Esophagus muscularis mucosa (tissue), 4 donors: ENCODE data around the gene XYLB. TPM values are rescaled to one million over a fixed set of nuclear protein-coding genes. Genes with fewer than 3 reads are reported as not detected.

Experiments used
- DNase-seq: peaks from one replicate; pipeline ENCODE4 v3.0.0-alpha.2; 2017; ENCODE audit errors: extremely low spot score
- H3K27ac ChIP-seq, 4 donors: fragments of 200-600 bp; sonication (generic); replicated peaks in 1 of 4; 1 replicate in 3 of 4; 2 replicates in 1 of 4; pipeline ENCODE4 v1.5.1; 2016 to 2019; ENCODE audit warnings: mild to moderate bottlenecking in 1 of 4
- H3K27me3 ChIP-seq, 4 donors: fragments of 200-600 bp; sonication (generic); one replicate each; pipeline versions ENCODE4 v1.5.1 to v1.6.0; 2016 to 2019
- H3K36me3 ChIP-seq, 4 donors: fragments of 200-600 bp; sonication (generic); one replicate each; pipeline ENCODE4 v1.5.1; 2016 to 2019
- H3K4me1 ChIP-seq, 4 donors: fragments of 200-600 bp; sonication (generic); one replicate each; pipeline ENCODE4 v1.5.1; 2016 to 2019
- H3K4me3 ChIP-seq, 4 donors: fragments of 200-600 bp; sonication (generic); 1 replicate in 2 of 4; 2 replicates in 2 of 4; pipeline ENCODE4 v1.5.1; 2016 to 2019; ENCODE audit warnings: mild to moderate bottlenecking in 4 of 4, moderate library complexity in 1 of 4
- H3K9me3 ChIP-seq, 4 donors: fragments of 200-600 bp; sonication (generic); 1 replicate in 3 of 4; 2 replicates in 1 of 4; pipeline ENCODE4 v1.5.1; 2016 to 2019
- EP300 ChIP-seq: sonication (generic); formaldehyde crosslinking; IDR thresholded peaks from one replicate; pipeline ENCODE4 v1.6.1; 2017; ENCODE audit warnings: antibody characterized with exemption
- POLR2A ChIP-seq: fragments of 450-650 bp; IDR thresholded peaks from one replicate; pipeline ENCODE4 v1.6.1; 2017; ENCODE audit warnings: antibody characterized with exemption, moderate library complexity, mild to moderate bottlenecking, low read depth
- POLR2AphosphoS5 ChIP-seq, 2 donors: sonication (generic); formaldehyde crosslinking; IDR thresholded peaks; one replicate each; pipeline ENCODE4 v1.6.1; 2017; ENCODE audit warnings: antibody characterized with exemption in 2 of 2
- WGBS: methylation state at CpG from one replicate; pipeline ENCODE4 v1.1.5; 2018; 5-methylcytosine and 5-hydroxymethylcytosine counted together
- intact Hi-C: fragments of 100-400 bp; cut with DNase I; formaldehyde crosslinking; loops from one replicate; pipeline ENCODE4 v1.15.1; 2023
- total RNA-seq, 4 donors: library from RNA; depleted of rRNA; stranded (reverse); fragments of >200 nt; gene quantifications; one replicate each; pipeline versions ENCODE4 v1.1.0 to v1.2.1, GENCODE V29; 2016
- TF ChIP-seq, protein P1 (sequence below), 3 experiments: fragments of 200-600 bp in 2 of 3; fragments of 450-650 bp in 1 of 3; sonication (generic) in 2 of 3; IDR thresholded peaks; one replicate each; pipeline ENCODE4 v1.5.1; 2017 to 2019; ENCODE audit warnings: antibody characterized with exemption in 3 of 3, mild to moderate bottlenecking in 2 of 3, moderate library complexity in 1 of 3

Gene XYLB
- total RNA-seq, 4 donors from 2014 or later: 0.65 to 2.5 (median 1.2) TPM

GRCh38 chr3:38323060-38323459 is 23.5 kb upstream of the XYLB start:
- intact Hi-C loops: no loop called here
- Histone ChIP-seq H3K4me3 (no peak overlapping the region), H3K4me1 (no peaks in the 10 kb centered on the region), H3K27me3 (peaks cover 0 to 8% (median 0%) of the 10 kb centered on the region in 4 donors), H3K9me3 (peaks cover 0 to 5% (median 0%) of the 10 kb centered on the region in 4 donors), H3K36me3 (no peaks in the 10 kb centered on the region), H3K27ac (no peak overlapping the region)
- DNase-seq: peak; percentile 55
- TF ChIP-seq POLR2AphosphoS5 (IDR thresholded peaks at IDR 0.05): no peak
- no peak for TF ChIP-seq POLR2A
- TF ChIP-seq, protein P1, sequence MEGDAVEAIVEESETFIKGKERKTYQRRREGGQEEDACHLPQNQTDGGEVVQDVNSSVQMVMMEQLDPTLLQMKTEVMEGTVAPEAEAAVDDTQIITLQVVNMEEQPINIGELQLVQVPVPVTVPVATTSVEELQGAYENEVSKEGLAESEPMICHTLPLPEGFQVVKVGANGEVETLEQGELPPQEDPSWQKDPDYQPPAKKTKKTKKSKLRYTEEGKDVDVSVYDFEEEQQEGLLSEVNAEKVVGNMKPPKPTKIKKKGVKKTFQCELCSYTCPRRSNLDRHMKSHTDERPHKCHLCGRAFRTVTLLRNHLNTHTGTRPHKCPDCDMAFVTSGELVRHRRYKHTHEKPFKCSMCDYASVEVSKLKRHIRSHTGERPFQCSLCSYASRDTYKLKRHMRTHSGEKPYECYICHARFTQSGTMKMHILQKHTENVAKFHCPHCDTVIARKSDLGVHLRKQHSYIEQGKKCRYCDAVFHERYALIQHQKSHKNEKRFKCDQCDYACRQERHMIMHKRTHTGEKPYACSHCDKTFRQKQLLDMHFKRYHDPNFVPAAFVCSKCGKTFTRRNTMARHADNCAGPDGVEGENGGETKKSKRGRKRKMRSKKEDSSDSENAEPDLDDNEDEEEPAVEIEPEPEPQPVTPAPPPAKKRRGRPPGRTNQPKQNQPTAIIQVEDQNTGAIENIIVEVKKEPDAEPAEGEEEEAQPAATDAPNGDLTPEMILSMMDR (IDR thresholded peaks at IDR 0.05): no peak
- no peak for TF ChIP-seq EP300
- 100% methylated on average over 1 of the region's 1 CpG for WGBS

DNA sequence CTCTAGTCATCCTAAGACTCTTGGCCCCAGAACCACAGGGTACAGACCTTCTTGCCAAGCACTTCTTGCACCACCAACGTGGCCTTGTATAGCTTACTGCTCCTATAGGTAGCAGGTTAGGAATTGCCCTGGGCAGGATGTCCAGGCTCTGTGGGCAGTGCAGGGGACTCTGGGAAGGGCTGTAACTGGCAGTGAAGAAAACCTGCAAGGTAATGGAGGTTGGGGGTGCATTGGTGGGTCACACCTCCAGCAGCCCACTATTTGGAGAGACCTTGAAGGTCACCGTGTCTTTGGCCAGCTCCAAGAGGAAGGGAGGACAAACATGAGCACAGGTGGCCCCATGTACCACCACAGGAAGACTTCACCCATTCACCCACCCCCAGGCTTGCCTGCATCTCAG is 21.3 kb upstream of the XYLB start:
- Histone ChIP-seq H3K27ac (no peak overlapping the region), H3K9me3 (peaks cover 0 to 5% (median 0%) of the 10 kb centered on the region in 4 donors), H3K27me3 (peaks cover 0 to 8% (median 0%) of the 10 kb centered on the region in 4 donors), H3K4me1 (no peaks in the 10 kb centered on the region), H3K36me3 (no peaks in the 10 kb centered on the region), H3K4me3 (no peak overlapping the region)
- WGBS: 100% methylated on average over 1 of the region's 2 CpGs
- peak; percentile 86 for DNase-seq
- TF ChIP-seq POLR2A (no peak), EP300 (no peak), POLR2AphosphoS5 (IDR thresholded peaks at IDR 0.05) (no peak)
- TF ChIP-seq, protein P1 (IDR thresholded peaks at IDR 0.05): no peak
- intact Hi-C loops: no loop called here

DNA sequence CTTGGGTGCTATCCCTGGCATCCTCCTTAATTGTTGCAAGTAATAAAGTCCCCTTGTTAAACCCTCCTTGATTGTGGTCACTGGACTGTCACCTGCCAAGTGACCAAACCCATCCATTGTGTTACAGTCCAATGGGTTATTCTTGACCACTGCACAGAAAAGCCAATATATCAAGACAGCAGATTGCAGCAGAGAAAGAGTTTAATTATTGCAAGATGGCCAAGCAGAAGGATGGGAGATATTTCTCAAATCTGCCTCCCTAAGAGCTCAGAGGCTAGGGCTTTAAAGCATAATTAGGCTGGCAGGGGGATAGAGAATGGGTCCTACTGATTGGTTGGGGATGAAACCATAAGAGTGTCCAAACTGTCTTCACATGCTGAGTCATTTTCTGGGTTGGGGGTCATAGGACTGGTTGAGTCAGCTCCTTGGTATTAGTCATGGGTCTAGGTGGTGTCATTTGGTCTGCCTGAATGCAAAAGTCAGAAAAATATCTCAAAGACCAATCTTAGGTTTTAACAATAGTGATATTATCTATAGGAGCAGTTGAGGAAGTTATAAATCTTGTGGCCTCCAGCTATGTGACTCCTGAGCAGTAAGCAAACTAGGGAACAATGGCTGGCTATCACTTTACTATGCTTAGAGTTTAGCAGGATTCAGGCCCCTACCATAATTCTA is 19.1 kb upstream of the XYLB start:
- peak; percentile 70 for DNase-seq
- H3K36me3 ChIP-seq: no peaks in the 10 kb centered on the region
- intact Hi-C loops: no loop called here
- H3K9me3 ChIP-seq: no peaks in the 10 kb centered on the region
- H3K27me3 ChIP-seq: peaks cover 0 to 8% (median 0%) of the 10 kb centered on the region in 4 donors
- TF ChIP-seq POLR2AphosphoS5 (IDR thresholded peaks at IDR 0.05) (no peak), POLR2A (no peak), EP300 (no peak)
- TF ChIP-seq, protein P1 (IDR thresholded peaks at IDR 0.05): no peak
- H3K4me1 ChIP-seq: no peaks in the 10 kb centered on the region
- H3K4me3 ChIP-seq: no peak overlapping the region
- no peak overlapping the region for H3K27ac ChIP-seq

DNA sequence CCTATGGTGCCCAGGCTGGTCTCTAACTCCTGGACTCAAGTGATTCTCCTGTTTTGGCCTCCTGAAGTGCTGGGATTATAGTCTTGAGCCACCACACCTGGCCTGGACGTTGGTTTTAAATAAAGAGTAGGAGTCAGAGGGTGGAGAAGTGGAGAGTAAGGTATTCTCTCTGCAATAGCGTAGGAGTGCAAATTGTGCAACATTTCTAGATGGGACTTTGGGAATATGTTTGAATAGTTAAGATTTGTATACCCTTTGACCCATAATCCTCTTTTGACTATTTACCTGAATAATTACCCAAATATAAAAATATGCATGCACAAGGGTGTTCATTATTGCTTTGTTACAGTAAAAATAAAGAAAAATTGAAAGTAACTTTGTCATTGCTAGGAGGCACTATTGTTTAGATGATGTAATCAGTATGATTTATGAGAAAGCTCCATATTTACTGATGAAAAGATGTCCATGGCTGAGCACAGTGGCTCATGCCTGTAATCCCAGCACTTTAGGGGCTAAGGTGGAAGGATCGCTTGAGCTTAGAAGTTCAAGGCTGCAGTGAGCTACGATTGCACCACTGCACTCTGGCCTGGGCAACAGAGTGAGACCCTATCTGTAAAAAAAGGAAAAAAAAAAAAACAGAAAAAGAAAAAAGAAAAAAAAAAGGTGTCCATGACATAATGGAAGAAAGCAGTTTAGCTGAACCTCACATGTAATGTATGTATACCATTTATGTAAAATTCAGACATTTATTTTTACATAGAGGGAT is 15.1 kb upstream of the XYLB start:
- 80% methylated on average over 4 of the region's 4 CpGs for WGBS

More for the DNA sequence above, 15.1 kb upstream of the XYLB start:
- Histone ChIP-seq H3K4me3 (no peak overlapping the region), H3K27me3 (peaks cover 0 to 4% (median 0%) of the 10 kb centered on the region in 4 donors), H3K9me3 (no peaks in the 10 kb centered on the region), H3K4me1 (no peaks in the 10 kb centered on the region), H3K36me3 (no peaks in the 10 kb centered on the region), H3K27ac (no peak overlapping the region)
- intact Hi-C loops: no loop called here
- TF ChIP-seq POLR2AphosphoS5 (IDR thresholded peaks at IDR 0.05) (no peak), EP300 (no peak), POLR2A (no peak)
- TF ChIP-seq, protein P1 (IDR thresholded peaks at IDR 0.05): no peak
- peak; percentile 37 for DNase-seq
